NCI-H2227 (cell line): Measurements from ENCODE around the gene ADPRM.
"Not testable (repeated sequence)": the region's sequence is repeated elsewhere in the genome, so short reads cannot be mapped to it uniquely, and the experiment has no call there.

Experiments used
- DNase-seq: peaks from one replicate; lab custom pipeline; 2025; ENCODE audit not compliant: unreplicated experiment; lab: John Stamatoyannopoulos, UW

ADPRM gene

GRCh38 chr17:10699856-10700255, 2.5 kb downstream of the ADPRM start:
- no peak for DNase-seq

- no peak for DNase-seq
Measured at GRCh38 chr17:10702574-10702973, 5.2 kb downstream of the ADPRM start.

DNA sequence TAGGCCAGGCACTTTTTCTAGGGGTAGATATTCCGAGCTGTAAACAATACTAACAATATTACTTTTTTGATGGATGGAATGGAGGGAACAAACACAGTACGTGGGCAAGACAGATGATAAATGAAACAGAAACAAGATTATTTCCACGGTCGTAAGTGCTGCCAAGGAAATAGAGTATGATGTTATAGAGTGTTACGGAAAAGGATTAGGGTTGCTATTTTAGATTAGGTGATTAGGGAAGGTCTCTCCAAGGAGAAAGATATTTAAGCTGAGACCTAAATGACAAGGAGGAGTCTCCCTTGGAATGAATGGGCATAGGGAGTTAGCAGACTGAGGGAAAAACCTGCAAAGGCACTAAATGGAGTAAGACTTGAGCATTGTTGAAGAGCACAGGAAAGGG, 8.3 kb downstream of the ADPRM start:
- DNase-seq, result no peak

DNA sequence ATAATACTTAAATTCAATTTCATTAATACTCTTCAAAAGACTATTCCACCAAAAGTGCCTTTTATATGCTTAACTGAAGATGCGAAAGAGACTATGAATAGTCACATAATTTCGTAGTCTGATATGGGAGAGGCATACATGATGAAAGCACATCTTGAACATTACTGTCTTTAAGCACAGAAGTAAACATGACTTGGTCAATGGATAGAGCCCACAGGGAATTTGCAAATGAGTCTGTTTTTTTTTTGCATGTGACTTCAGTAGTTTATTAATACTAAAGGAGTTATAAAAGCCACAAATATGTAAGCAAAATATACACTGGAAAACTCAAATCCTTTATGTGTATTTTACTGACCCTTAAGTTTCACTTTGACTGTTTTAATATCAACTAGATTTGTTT, 15.9 kb downstream of the ADPRM start:
- DNase-seq, result no peak

DNA sequence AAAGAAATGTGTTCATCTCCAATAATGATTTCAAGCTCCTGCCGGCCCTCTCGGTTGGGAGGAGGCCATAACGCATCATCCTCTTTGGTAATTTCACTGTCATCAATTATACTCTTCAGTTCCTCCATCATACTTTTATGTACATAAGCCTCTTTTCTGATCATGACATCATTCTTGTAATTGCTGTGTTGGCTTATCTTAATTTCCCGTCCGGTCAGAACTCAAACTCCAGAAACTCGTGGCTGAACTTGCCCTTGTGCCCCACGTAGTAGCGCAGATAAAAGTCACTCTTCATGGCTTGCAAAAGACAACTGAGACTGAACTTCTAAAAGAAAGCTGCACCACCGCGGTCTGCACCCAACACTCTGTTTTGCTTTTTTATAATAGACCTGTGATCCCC, 18.8 kb downstream of the ADPRM start:
- no peak for DNase-seq

- no peak for DNase-seq
Measured at GRCh38 chr17:10718547-10718946, 21.2 kb downstream of the ADPRM start.

- no peak for DNase-seq
Measured at GRCh38 chr17:10724546-10725195, 27.3 kb downstream of the ADPRM start.

DNA sequence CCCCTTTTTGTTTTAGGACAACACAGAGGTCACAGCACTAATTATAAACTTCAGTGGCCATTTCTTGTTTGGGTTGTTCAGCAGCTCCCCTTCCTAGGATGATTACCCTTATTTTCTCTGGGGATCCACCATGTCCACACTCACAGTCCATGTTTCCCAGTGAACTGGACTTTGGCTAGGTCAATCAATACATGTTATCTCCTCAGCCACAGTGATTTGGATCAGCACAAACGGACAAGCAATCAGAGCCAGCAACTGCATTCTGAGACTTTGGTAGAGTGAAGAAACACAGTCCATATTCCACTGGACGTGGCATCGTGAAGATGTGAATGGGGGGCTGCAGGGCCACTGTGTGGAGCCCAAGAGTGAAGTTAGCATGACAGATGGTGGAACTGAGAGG, 27.9 kb downstream of the ADPRM start:
- no peak for DNase-seq

DNA sequence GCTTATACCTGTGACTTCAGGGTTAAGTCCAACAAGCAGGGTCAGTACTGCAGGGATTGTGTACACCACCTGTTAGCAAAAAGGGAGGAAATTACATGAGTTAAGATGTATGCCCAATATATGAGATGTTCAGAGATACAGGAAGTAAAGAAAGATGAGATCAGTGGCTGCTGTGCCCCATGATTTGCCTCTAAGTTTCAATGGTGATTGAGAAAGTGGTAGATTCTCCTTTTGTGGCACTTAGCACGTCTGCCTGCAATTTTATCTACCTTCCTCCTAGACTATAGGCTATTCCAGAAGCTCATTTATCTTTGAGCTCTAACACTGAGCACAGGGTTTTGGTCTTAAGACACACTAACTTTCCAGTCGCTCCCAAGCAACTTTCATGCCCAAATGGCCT, 28.8 kb downstream of the ADPRM start:
- DNase-seq, result no peak

GRCh38 chr17:10727192-10727591, 29.8 kb downstream of the ADPRM start:
- no peak for DNase-seq

DNA sequence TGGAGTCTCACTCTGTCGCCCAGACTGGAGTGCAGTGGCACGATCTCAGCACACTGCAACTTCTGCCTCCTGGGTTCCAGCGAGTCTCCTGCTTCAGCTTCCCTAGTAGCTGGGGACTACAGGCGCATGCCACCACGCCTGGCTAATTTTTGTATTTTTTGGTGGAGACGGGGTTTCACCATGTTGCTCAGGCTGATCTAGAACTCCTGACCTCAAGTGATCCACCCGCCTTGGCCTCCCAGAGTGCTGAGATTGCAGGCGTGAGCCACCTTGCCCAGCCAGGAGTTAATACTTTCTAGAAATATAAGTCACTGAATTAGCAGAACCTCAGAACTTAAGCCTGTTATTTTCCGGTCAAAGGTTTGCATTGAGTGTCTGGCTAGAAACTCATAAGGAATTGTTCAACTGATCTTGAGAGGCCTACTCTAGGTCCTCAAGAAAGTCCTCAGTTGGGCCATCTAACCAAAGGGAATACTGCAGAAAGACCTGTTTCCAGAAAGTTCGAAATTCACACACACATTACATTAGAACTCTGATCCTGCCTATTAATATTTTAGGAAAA, 31.0 kb downstream of the ADPRM start:
- no peak for DNase-seq

DNA sequence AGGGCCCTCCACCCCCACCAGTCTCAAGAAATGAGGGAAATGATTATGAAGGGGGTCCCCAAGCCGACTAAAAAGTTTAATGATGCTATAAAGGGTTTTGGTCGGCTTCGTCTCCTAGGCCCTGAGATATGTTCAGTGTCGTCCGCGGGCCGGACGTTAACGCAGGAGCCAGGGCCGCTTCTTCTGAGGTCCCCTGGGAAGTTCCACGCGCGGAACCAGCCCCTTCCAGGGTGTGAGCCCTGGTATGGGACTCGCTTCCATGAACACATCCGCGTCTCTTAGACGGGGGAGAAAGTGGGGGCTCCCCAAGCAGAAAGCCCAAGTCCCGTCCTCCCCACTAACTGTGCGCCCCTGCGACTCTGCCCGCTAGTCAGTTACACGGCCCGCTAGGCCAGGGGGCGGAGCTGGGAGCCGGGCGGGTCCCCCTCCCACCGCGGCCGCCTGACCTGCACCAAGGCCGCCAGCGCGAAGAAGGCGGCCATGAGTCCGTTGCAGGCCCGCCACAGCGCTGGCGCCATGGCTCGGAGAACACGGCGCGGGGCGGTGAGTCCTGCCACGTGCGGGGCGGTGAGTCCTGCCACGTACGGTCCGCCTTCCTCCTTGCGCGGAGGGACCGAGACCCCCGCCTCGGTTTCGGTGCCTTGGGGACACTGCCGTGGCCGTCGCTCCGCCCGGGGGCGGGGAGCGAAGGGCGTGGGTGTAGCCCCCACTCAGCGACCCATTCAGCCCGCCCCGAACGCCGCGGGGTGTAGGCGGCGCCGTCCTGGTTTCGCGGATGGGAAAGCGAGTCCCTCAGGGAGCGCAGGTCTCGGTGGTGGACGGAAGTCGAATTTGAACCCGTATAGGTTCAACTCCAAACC, 32.2 kb downstream of the ADPRM start, which contains the start of gene TMEM220:
TMEM220 (minus strand) TSS at position 690 of the 860 bp plus-strand sequence; CDS start at position 518, 172 bp downstream.
- peak; percentile 77 for DNase-seq

DNA sequence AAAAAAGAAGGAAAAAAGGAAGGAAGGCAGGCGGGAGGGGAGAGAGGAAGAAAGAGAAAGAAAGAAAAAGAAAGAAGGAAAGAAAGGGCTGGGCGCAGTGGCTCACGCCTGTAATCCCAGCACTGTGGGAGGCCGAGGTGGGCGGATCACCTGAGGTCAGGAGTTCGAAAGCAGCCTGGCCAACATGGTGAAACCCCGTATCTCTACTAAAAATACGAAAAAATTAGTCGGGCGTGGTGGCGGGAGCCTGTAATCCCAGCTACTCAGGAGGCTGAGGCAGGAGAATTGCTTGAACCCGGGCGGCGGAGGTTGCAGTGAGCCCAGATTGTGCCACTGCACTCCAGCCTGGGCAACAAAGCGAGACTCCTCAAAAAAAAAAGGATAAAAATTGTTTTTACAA, 32.9 kb downstream of the ADPRM start:
- not testable (repeated sequence) for DNase-seq

DNA sequence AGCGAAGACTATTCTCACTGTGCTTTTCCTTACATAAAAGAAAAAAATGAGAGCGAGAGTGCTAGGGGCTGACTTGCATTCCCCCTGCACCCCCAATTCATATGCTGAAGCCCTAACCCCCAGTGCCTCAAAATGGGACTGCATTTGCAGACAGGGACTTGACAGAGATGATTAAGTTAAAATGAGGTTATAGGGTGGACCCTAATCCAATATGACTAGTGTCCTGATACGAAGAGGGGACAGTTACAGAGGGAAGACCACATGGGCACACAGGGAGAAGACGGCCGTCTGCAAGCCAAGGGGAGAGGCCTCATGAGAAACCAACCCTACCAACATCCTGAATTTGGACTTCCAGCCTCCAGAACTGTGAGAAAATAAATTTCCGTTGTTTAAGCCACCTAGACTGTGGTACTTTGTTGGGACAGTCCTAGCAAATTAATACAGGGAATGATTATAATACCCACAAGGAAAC, 34.0 kb downstream of the ADPRM start:
- no peak for DNase-seq

DNA sequence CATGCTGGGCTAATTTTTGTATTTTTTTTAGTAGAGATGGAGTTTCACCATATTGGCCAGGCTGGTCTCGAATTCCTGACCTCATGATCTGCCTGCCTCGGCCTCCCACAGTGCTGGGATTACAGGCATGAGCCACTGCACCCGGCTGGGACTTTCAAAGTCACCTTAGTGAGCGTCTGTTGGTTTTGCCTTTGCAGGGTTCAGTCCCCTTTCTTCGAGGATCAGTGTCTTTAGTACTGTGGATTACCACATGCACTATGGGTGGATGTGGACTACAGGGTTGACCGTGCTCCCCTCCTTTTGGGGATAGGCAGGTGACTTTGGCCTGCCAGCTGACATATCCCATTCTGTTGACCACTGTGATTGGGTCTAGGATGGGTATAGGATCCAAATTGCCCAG, 34.7 kb downstream of the ADPRM start:
- DNase-seq, result not testable (repeated sequence)

- DNase-seq, result no peak
Measured at GRCh38 chr17:10733666-10734065, 36.3 kb downstream of the ADPRM start.

DNA sequence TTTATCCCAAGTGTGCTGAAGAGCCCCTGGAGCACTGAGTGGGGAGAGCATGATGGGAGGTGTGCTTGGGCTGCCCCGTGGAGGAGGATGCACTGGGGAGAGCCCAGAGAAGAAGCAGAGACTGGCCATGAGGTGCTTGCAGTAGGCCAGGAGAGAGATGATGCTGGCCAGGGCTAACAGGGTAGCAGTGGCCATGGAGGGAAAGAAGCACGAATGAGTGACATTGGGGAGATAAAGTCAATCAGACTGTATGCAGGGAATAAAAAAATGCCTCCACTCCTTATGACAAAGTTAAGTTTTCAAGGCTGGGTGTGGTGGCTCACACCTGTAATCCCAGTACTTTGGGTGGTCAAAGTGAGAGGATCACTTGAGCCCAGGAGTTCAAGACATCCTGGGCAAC, 37.9 kb downstream of the ADPRM start:
- no peak for DNase-seq

GRCh38 chr17:10735821-10736220, 38.4 kb downstream of the ADPRM start:
- DNase-seq, result no peak

- peak; percentile 68 for DNase-seq
Measured at GRCh38 chr17:10737168-10737622, 39.8 kb downstream of the ADPRM start.

GRCh38 chr17:10737736-10738135, 40.3 kb downstream of the ADPRM start:
- no peak for DNase-seq

DNA sequence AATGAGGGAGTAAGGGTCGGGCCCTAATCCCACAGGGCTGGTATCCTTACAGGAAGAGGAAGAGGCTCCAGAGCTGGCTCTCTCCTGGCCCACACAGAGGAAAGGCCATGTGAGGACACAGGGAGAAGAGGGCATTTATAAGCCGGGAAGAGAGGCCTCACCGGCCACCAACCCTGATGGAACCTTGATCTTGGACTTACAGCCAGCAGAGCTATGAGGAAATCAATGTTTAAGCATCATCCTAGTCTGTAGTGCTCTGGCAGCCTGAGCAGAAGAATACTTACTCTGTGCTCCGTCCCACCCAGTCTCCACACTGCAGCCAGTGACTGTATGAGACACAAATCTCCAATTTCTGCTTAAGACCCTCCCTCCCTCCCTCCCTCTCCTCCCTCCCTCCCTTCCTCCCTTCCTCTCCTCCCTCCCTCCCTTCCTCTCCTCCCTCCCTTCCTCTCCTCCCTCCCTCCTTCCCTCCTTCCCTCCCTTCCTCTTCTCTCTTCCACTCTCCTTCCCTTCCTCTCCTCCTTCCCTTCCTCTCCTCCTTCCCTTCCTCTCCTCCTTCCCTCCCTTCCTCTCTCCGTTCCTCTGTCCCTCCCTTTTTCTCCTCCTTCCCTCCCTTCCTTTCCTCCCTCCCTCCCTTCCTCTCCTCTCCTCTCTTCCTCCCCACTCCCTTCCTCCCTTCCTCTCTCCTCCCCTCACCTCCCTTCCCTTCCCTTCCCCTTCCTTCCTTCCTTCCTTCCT, 41.3 kb downstream of the ADPRM start:
- no peak for DNase-seq
